VCaP (cell line): ENCODE data around the gene TDO2.
"Not testable (repeated sequence)": the region's sequence is repeated elsewhere in the genome, so short reads cannot be mapped to it uniquely, and the experiment has no call there.

ENCODE experiments used
- H3K27ac ChIP-seq: fragments of 450-650 bp; 2 replicates; pipeline ENCODE4 v1.5.1; 2017
- TF ChIP-seq, protein P1 (sequence below): fragments of 450-650 bp; conservative IDR thresholded peaks from 2 replicates; pipeline ENCODE4 v1.5.1; 2017; ENCODE audit warnings: mild to moderate bottlenecking, moderate library complexity

TDO2 gene

DNA sequence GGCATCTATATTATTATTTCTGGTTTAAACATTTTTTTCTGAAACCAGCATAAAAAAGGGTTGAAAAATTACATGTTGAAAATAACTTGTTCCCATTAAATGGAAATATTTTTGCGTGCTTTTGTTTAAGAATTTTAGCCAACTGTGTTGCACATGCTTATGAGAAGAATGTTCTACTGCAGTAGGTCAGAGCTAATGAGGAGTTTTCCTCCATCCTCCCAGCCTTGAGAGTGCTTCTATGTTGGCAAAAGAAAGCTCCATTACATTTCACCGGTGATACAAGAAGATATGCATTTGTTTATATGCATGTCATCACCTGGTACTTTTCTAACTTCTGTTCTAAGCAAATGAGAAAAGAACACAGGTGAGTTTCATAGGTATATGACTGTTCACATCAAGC lies 13.6 kb upstream of the TDO2 start:
- TF ChIP-seq, protein P1, sequence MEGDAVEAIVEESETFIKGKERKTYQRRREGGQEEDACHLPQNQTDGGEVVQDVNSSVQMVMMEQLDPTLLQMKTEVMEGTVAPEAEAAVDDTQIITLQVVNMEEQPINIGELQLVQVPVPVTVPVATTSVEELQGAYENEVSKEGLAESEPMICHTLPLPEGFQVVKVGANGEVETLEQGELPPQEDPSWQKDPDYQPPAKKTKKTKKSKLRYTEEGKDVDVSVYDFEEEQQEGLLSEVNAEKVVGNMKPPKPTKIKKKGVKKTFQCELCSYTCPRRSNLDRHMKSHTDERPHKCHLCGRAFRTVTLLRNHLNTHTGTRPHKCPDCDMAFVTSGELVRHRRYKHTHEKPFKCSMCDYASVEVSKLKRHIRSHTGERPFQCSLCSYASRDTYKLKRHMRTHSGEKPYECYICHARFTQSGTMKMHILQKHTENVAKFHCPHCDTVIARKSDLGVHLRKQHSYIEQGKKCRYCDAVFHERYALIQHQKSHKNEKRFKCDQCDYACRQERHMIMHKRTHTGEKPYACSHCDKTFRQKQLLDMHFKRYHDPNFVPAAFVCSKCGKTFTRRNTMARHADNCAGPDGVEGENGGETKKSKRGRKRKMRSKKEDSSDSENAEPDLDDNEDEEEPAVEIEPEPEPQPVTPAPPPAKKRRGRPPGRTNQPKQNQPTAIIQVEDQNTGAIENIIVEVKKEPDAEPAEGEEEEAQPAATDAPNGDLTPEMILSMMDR = no peak
- no peak overlapping the region for H3K27ac ChIP-seq

DNA sequence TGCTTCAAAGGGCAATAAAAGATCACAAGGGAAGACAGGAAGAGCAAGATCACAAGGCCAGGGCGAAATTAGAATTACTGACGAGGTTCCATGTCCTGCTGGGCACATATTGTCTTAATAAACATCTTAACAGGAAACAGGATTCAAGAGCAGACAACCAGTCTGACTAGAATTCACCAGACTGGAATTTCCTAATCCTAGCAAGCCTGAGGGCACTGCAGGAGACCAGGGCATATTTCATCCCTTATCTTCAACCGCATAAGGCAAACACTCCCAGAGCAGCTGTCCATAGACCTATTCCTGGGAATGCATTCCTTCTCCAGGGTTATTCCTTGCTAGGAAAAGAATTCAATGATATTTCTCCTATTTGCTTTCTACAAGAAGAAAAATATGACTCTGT lies 12.4 kb upstream of the TDO2 start:
- TF ChIP-seq, protein P1 = no peak
- no peak overlapping the region for H3K27ac ChIP-seq

DNA sequence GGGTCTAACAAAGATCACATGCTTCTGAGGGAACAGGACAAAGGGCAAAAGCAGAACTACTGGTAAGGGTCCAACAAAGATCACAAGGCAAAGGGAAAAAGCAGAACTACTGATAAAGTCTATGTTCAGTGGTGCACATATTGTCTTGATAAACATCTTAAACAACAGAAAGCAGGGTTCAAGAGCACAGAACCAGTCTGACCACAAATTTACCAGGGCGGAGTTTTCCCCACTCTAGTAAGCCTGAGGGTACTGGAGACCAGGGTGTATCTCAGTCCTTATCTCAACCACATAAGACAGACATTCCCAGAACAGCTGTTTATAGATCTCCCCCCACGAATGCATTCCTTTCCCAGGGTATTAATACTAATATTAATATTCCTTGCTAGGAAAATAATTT lies 5.1 kb upstream of the TDO2 start:
- H3K27ac ChIP-seq = not testable (repeated sequence)

DNA sequence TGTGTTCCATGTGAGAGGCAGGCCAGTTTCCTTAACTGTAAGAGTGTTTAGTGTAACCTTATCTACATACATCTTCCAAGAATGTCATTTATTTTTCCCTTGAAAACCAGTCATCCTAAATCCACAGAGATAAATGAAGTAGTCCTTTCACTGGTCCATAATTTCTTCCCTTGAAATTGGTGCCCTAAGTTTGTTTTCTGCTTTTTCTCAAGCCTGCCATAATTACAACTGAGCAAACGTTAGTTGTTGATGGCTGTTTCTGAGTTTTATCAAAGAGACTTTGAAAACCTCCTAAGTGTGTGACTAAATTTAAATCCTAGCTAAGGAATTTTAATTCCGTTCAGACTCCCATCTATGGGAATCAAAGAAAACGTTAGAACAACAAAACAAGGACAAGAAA lies 3.6 kb upstream of the TDO2 start:
- TF ChIP-seq, protein P1 = no peak
- no peak overlapping the region for H3K27ac ChIP-seq

DNA sequence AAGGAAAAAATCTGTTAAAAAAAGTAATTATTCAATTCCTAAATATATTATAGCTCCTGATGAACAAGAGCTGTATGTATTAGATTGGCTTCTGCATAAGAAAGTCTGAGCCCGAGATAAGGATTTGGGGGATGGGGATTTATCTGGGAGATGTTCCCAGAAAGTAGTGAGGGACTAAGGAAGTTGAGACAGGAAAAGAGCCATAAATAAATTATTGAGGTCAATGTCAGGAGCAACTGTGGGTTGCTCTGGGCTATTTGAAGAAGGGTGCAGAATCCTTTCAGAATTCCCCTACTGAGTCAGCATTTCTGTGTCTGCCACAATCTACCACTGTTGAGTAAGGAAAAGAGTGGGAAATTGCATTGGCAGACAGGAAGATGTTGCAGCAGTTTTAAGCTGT lies 3.1 kb upstream of the TDO2 start:
- no peak overlapping the region for H3K27ac ChIP-seq
- TF ChIP-seq, protein P1 = no peak

DNA sequence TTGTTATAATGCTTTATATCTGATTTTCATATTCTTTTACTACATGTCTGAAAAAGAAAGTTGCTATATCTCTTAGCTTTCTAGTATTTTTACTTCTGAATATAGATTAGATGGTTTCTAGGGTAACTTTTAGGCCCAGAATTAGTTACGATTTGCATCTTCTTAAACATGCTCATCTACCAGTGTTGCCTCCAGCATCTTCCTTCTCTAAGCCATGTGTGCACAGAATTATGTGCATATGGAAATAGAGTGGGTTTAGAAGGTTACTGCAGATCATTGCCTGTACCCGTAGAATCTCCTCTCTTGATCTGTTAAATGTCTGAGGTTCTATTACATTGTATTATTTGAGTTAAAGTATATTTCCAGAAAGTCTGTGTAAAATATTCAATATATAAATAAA lies 2.5 kb upstream of the TDO2 start:
- no peak overlapping the region for H3K27ac ChIP-seq
- TF ChIP-seq, protein P1 = no peak

DNA sequence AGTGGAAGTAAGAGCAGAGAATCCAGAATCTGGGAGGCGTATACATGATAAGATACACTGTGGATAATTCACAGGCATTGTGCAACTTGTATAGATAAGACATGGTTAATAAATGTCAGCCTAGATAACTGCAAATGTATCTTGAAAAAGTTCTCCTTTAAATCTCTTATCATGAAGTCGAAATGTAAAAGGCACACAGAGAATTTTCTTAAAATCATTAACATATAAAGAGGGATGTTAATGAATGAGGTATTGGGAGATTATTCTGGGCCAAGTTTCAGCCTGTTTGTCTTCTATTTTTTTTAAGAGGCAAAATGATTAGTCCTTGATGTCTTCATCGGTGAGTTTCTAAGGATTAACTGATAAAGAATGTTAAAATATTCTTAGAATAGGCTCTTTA lies 835 bp downstream of the TDO2 start:
- TF ChIP-seq, protein P1 = no peak
- H3K27ac ChIP-seq = no peak overlapping the region

DNA sequence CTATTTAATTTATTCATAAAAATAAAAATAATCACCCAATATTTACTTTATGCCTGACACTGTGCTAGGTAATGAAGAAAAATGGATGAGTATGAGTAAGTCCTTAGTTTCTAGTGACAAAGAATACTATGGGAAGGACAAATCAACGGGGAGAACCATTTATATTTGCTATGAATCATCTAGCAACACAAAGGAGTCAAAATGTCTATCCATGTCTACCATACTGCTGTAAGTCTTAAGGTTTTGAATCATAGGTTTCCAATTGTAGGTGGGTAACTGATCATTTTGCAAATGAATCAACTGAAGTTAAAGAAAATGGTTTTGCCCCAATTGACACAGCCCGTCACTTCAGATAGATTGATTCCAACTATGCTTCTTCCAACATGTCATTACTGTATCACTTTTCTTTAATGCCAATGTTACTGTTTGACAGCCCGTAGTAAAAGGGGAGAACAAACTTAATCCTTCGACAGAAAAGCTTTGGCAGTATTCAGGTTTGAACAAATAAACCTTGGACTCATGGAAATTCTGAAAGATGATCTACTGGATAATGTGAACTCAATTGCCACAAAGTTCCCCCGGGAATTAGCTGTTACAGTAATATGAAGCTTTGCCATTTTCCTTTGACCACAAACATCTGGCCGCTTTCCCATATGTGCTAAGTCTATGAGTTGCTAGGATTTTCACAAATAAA lies 3.2 kb downstream of the TDO2 start:
- H3K27ac ChIP-seq = no peak overlapping the region

More for the DNA sequence above, 3.2 kb downstream of the TDO2 start:
- TF ChIP-seq, protein P1 = no peak
